Inflammatory macrophage (primary cell): ENCODE measurements around the gene SOBP.
"Not testable (repeated sequence)": the region's sequence is repeated elsewhere in the genome, so short reads cannot be mapped to it uniquely, and the experiment has no call there.

ENCODE experiments used
- DNase-seq, 2 donors: peaks; one replicate each; pipeline ENCODE4 v3.0.0-alpha.2; 2020 to 2022

Gene SOBP

GRCh38 chr6:107488875-107489635 is 862 bp upstream of the SOBP start:
- peak in 1 of 2 donors; percentile 32 for DNase-seq

GRCh38 chr6:107490566-107491137 is 735 bp downstream of the SOBP start:
- no peak for DNase-seq

- DNase-seq: no peak
Observed at GRCh38 chr6:107491138-107491609, 1.3 kb downstream of the SOBP start.

- no peak for DNase-seq
Observed at GRCh38 chr6:107491760-107492660, 2.1 kb downstream of the SOBP start.

- DNase-seq: peak; percentile 61 to 77
Observed at GRCh38 chr6:107493158-107494057, 3.5 kb downstream of the SOBP start.

- DNase-seq: no peak
Observed at GRCh38 chr6:107495196-107495643, 5.3 kb downstream of the SOBP start.

GRCh38 chr6:107495971-107496370 is 6.1 kb downstream of the SOBP start:
- no peak for DNase-seq

GRCh38 chr6:107496892-107497684 is 7.2 kb downstream of the SOBP start:
- DNase-seq: no peak

GRCh38 chr6:107504270-107505026 is 14.5 kb downstream of the SOBP start:
- no peak for DNase-seq

GRCh38 chr6:107506145-107506544 is 16.2 kb downstream of the SOBP start:
- no peak for DNase-seq

- DNase-seq: no peak
Observed at GRCh38 chr6:107509506-107509905, 19.6 kb downstream of the SOBP start.

GRCh38 chr6:107510108-107510507 is 20.2 kb downstream of the SOBP start:
- DNase-seq: no peak

- DNase-seq: no peak
Observed at GRCh38 chr6:107511511-107511993, 21.6 kb downstream of the SOBP start.

- no peak for DNase-seq
Observed at GRCh38 chr6:107513214-107513613, 23.3 kb downstream of the SOBP start.

- DNase-seq: no peak
Observed at GRCh38 chr6:107515955-107516354, 26.0 kb downstream of the SOBP start.

GRCh38 chr6:107517274-107517673 is 27.4 kb downstream of the SOBP start:
- no peak for DNase-seq

- DNase-seq: not testable (repeated sequence)
Observed at GRCh38 chr6:107519224-107519623, 29.3 kb downstream of the SOBP start.

- DNase-seq: not testable (repeated sequence)
Observed at GRCh38 chr6:107520706-107521105, 30.8 kb downstream of the SOBP start.

- DNase-seq: no peak
Observed at GRCh38 chr6:107523054-107523791, 33.3 kb downstream of the SOBP start.
